Erythroblast (primary cell): ENCODE results near the gene PNKD.

ENCODE experiments used
- GATA1 ChIP-seq: IDR thresholded peaks from 2 replicates; pipeline ENCODE4 v1.6.1; 2011; ENCODE audit warnings: low read depth, mild to moderate bottlenecking, control low read depth, low read length, moderate library complexity
- POLR2A ChIP-seq: IDR thresholded peaks from 2 replicates; pipeline ENCODE4 v1.6.1; 2011; ENCODE audit warnings: mild to moderate bottlenecking, low read length

- TF ChIP-seq POLR2A (no peak), GATA1 (no peak)
Measured at GRCh38 chr2:218233543-218233942, 36.8 kb upstream of the PNKD start.
